ENCODE results near the gene HNRNPF. TPM values are rescaled to one million over a fixed set of nuclear protein-coding genes. Genes with fewer than 3 reads are reported as not detected.

HNRNPF gene
- total RNA-seq, 1 experiment from 2014 or later: 333 TPM

- TF ChIP-seq ZBTB33 (IDR thresholded peaks at IDR 0.05; ENCODE audit: extremely low read depth, insufficient replicate concordance, low read length): no peak
- no peak; the same call in 1 of the 2 replicates for TF ChIP-seq ELF1 (IDR thresholded peaks at IDR 0.05; ENCODE audit: borderline replicate concordance, low read depth)
These were observed 60.3 kb downstream of the HNRNPF start (continued) for GRCh38 chr10:43348511-43349312.

- intact Hi-C loops (cut with micrococcal nuclease): loop anchor here (1.0 to 5.0 kb wide), 4 partner anchors 55 to 143 kb away; no protein-coding TSS in a partner anchor
- Histone ChIP-seq H3K27ac (ENCODE audit: low read depth, low read length) (no peak overlapping the region), H3K4me3 (replicated peaks in 1 of 2; ENCODE audit: low read depth in 1 of 2, low read length in 2 of 2) (no peak overlapping the region), H3K4me2 (ENCODE audit: low read length) (no peak overlapping the region), H3K9ac (ENCODE audit: low read length) (no peak overlapping the region), H3K4me1 (ENCODE audit: control insufficient read depth in 1 of 2, insufficient read depth in 2 of 2, low read length in 2 of 2) (peaks cover 6 to 26% of the 10 kb centered on the region in 2 experiments), H3K36me3 (ENCODE audit: control insufficient read depth in 1 of 2, insufficient read depth in 2 of 2, low read length in 2 of 2) (no peaks in the 10 kb centered on the region), H3K27me3 (ENCODE audit: insufficient read depth, low read length) (no peaks in the 10 kb centered on the region), H4K20me1 (ENCODE audit: insufficient read depth) (no peaks in the 10 kb centered on the region), H3K9me2 (ENCODE audit: insufficient read depth) (no peaks in the 10 kb centered on the region), H3K9me3 (ENCODE audit: control insufficient read depth in 1 of 2, insufficient read depth in 1 of 2, low read depth in 1 of 2, low read length in 2 of 2) (no peaks in the 10 kb centered on the region), H2AFZ (ENCODE audit: low read depth, low read length, poor library complexity, severe bottlenecking) (no peak overlapping the region), H3K79me2 (ENCODE audit: insufficient read depth, low read length) (no peaks in the 10 kb centered on the region)
- RAD21 ChIA-PET (ENCODE audit: low non-redundant PET in 1 of 2, low total read pairs in 2 of 2, uncharacterized antibody in 2 of 2, unreplicated experiment in 2 of 2): interaction anchor here in 1 of 2 experiments (1.0 kb wide), 1 partner anchor 55 kb away, joined by 4 read pairs; no protein-coding TSS in a partner anchor
- BruUV-seq (replicated peaks): no TSS peak
- TF ChIP-seq EZH2phosphoT487 (IDR thresholded peaks at IDR 0.05; ENCODE audit: borderline replicate concordance) (no peak), ATF3 (IDR thresholded peaks at IDR 0.05) (no peak), POLR2A (IDR thresholded peaks at IDR 0.05; ENCODE audit: borderline replicate concordance, extremely low read depth, insufficient read depth, insufficient read length) (no peak), EZH2 (IDR thresholded peaks at IDR 0.05) (no peak), ZFX (IDR thresholded peaks at IDR 0.05) (no peak)
- DNase-seq (ENCODE audit: low read depth, low spot score): no peak
- POLR2A ChIA-PET: no interaction called here
- ATAC-seq: 0 out of 2 replicates have a peak, but pooled peaks have one; percentile 20
- CTCF ChIA-PET: interaction anchor here (0.7 to 2.6 kb wide), 8 partner anchors 9 to 159 kb away, joined by 3 to 18 read pairs (median 4); no protein-coding TSS in a partner anchor
These were observed 61.0 kb downstream of the HNRNPF start for GRCh38 chr10:43347997-43348396.
